Measurements from ENCODE around the gene CTXND2. TPM values are rescaled to one million over a fixed set of nuclear protein-coding genes. Genes with fewer than 3 reads are reported as not detected.
"Not testable (repeated sequence)": the region's sequence is repeated elsewhere in the genome, so short reads cannot be mapped to it uniquely, and the experiment has no call there.

The CTXND2 gene
- total RNA-seq, 1 donor from 2014 or later, result not detected

- no peak for DNase-seq (ENCODE audit: low read depth in 2 of 2)
These were observed 3.1 kb downstream of the CTXND2 start for GRCh38 chr1:150890033-150890416.

- no peak for DNase-seq (ENCODE audit: low read depth in 2 of 2)
These were observed 6.5 kb downstream of the CTXND2 start for GRCh38 chr1:150893336-150893913.

GRCh38 chr1:150895618-150896017 is 8.7 kb downstream of the CTXND2 start:
- DNase-seq (ENCODE audit: low read depth in 2 of 2), result no peak

- DNase-seq (ENCODE audit: low read depth in 2 of 2), result not testable (repeated sequence)
These were observed 12.9 kb downstream of the CTXND2 start for GRCh38 chr1:150899795-150900194.

- DNase-seq (ENCODE audit: low read depth in 2 of 2), result no peak
These were observed 15.4 kb downstream of the CTXND2 start for GRCh38 chr1:150902346-150902745.

- DNase-seq (ENCODE audit: low read depth in 2 of 2), result no peak
These were observed 15.8 kb downstream of the CTXND2 start for GRCh38 chr1:150902751-150903150.

GRCh38 chr1:150905301-150905700 is 18.4 kb downstream of the CTXND2 start:
- DNase-seq (ENCODE audit: low read depth in 2 of 2), result no peak

- no peak for DNase-seq (ENCODE audit: low read depth in 2 of 2)
These were observed 19.4 kb downstream of the CTXND2 start for GRCh38 chr1:150906329-150906728.

- no peak for DNase-seq (ENCODE audit: low read depth in 2 of 2)
These were observed 19.9 kb downstream of the CTXND2 start for GRCh38 chr1:150906813-150907212.

- no peak for DNase-seq (ENCODE audit: low read depth in 2 of 2)
These were observed 22.7 kb downstream of the CTXND2 start for GRCh38 chr1:150909585-150910180.

GRCh38 chr1:150912623-150913022 is 25.7 kb downstream of the CTXND2 start:
- DNase-seq (ENCODE audit: low read depth in 2 of 2), result no peak

- no peak for DNase-seq (ENCODE audit: low read depth in 2 of 2)
These were observed 30.5 kb downstream of the CTXND2 start for GRCh38 chr1:150917387-150917786.

GRCh38 chr1:150922519-150922975 is 35.6 kb downstream of the CTXND2 start:
- peak; percentile 70 to 80 for DNase-seq (ENCODE audit: low read depth in 2 of 2)

- no peak for DNase-seq (ENCODE audit: low read depth in 2 of 2)
These were observed 38.1 kb downstream of the CTXND2 start for GRCh38 chr1:150925080-150925479.

GRCh38 chr1:150926097-150926741 is 39.3 kb downstream of the CTXND2 start, which contains the start of gene SETDB1:
TSS of gene SETDB1 (plus strand) at chr1:150926363. CDS start at chr1:150927715, 1,352 bp downstream.
- DNase-seq (ENCODE audit: low read depth in 2 of 2), result peak; percentile 96 to 98

GRCh38 chr1:150927624-150928023 is 40.7 kb downstream of the CTXND2 start:
- DNase-seq (ENCODE audit: low read depth in 2 of 2), result no peak

GRCh38 chr1:150928286-150928685 is 41.4 kb downstream of the CTXND2 start:
- DNase-seq (ENCODE audit: low read depth in 2 of 2), result no peak

- DNase-seq (ENCODE audit: low read depth in 2 of 2), result not testable (repeated sequence)
These were observed 41.8 kb downstream of the CTXND2 start for GRCh38 chr1:150928775-150929174.

GRCh38 chr1:150931773-150932172 is 44.8 kb downstream of the CTXND2 start:
- peak; percentile 12 to 31 for DNase-seq (ENCODE audit: low read depth in 2 of 2)

GRCh38 chr1:150944856-150945255 is 57.9 kb downstream of the CTXND2 start:
- DNase-seq (ENCODE audit: low read depth in 2 of 2), result no peak

GRCh38 chr1:150954708-150955107 is 67.8 kb downstream of the CTXND2 start:
- no peak for DNase-seq (ENCODE audit: low read depth in 2 of 2)

GRCh38 chr1:150955280-150955679 is 68.3 kb downstream of the CTXND2 start:
- DNase-seq (ENCODE audit: low read depth in 2 of 2), result no peak

GRCh38 chr1:150957666-150958065 is 70.7 kb downstream of the CTXND2 start:
- no peak for DNase-seq (ENCODE audit: low read depth in 2 of 2)

Measured in lung microvascular endothelial cell (primary cell).